Endothelial cell of umbilical vein (primary cell): ENCODE results near the gene KRT38. TPM values are rescaled to one million over a fixed set of nuclear protein-coding genes. Genes with fewer than 3 reads are reported as not detected.

Experiments used
- BruUV-seq: library from RNA; stranded (reverse); fragments of 400-500 nt; replicated peaks from 2 replicates; lab custom pipeline; 2021; lab: Mats Ljungman, UMichigan
- CTCF ChIA-PET: fragments of 300-600, 350-600 bp; sonication (Branson Sonifier 250); formaldehyde crosslinking; loops from one replicate; lab custom pipeline; 2021; ENCODE audit warnings: antibody characterized with exemption, inconsistent platforms; lab: Charles Lee
- POLR2A ChIA-PET: fragments of 300-600, 350-600 bp; sonication (Branson Sonifier 250); formaldehyde crosslinking; loops from one replicate; lab custom pipeline; 2021; ENCODE audit warnings: antibody characterized with exemption, inconsistent platforms; lab: Charles Lee
- DNase-seq: peaks from one replicate; pipeline ENCODE4 v3.0.0-alpha.2; 2011; ENCODE audit warnings: low read depth, low spot score
- FAIRE-seq: peaks from 2 replicates; lab custom pipeline; 2011; peaks lifted over from hg19 to GRCh38; lab: Jason Lieb, UNC
- H2AFZ ChIP-seq: 2 replicates; pipeline ENCODE4 v1.6.0; 2012; ENCODE audit warnings: low read depth, low read length, control low read depth, inconsistent platforms
- H3K27ac ChIP-seq: 2 replicates; pipeline ENCODE4 v1.5.1; 2011; ENCODE audit warnings: low read depth, mild to moderate bottlenecking, control low read depth, low read length, moderate library complexity; ENCODE audit not compliant: insufficient read depth
- H3K27me3 ChIP-seq, 2 experiments: 2 replicates each; pipeline versions ENCODE4 v1.6.0 to v1.6.1; 2011; ENCODE audit warnings: low read length in 2 of 2, mixed read lengths in 1 of 2; ENCODE audit not compliant: control insufficient read depth in 2 of 2, insufficient read depth in 2 of 2
- H3K36me3 ChIP-seq, 2 experiments: 2 replicates in 1 of 2; 3 replicates in 1 of 2; pipeline ENCODE4 v1.5.1; 2011; ENCODE audit warnings: low read length in 2 of 2, mild to moderate bottlenecking in 1 of 2, moderate library complexity in 1 of 2; ENCODE audit not compliant: control insufficient read depth in 2 of 2, insufficient read depth in 2 of 2; ENCODE audit errors: extremely low read depth in 1 of 2
- H3K4me1 ChIP-seq: 3 replicates; pipeline ENCODE4 v1.5.1; 2011; ENCODE audit warnings: mild to moderate bottlenecking, low read length; ENCODE audit not compliant: control insufficient read depth, insufficient read depth; ENCODE audit errors: extremely low read depth
- H3K4me2 ChIP-seq: 2 replicates; pipeline ENCODE4 v1.6.1; 2011; ENCODE audit warnings: low read length, control low read depth, mixed read lengths; ENCODE audit not compliant: insufficient read depth
- H3K4me3 ChIP-seq, 3 experiments: fragments of 200-600 bp in 1 of 3; sonication (generic), shearing (Covaris generic) in 1 of 3; replicated peaks in 1 of 3; 2 replicates each; pipeline ENCODE4 v1.5.1; 2011 to 2016; ENCODE audit warnings: control low read depth in 3 of 3, low read length in 3 of 3, mild to moderate bottlenecking in 2 of 3, inconsistent platforms in 1 of 3, low read depth in 1 of 3, moderate library complexity in 1 of 3; ENCODE audit not compliant: insufficient read depth in 1 of 3
- H3K79me2 ChIP-seq: 2 replicates; pipeline ENCODE4 v1.6.0; 2012; ENCODE audit warnings: low read length, inconsistent platforms; ENCODE audit not compliant: control insufficient read depth, insufficient read depth
- H3K9ac ChIP-seq: replicated peaks from 2 replicates; pipeline ENCODE3; 2011; ENCODE audit warnings: low read length, control low read depth; ENCODE audit not compliant: insufficient read depth; ENCODE audit errors: extremely low read depth
- H3K9me1 ChIP-seq: replicated peaks from 3 replicates; pipeline ENCODE4 v1.6.0; 2011; ENCODE audit warnings: mild to moderate bottlenecking, low read length; ENCODE audit not compliant: control insufficient read depth, insufficient read depth; ENCODE audit errors: extremely low read depth
- H3K9me3 ChIP-seq: replicated peaks from 2 replicates; pipeline ENCODE4 v1.5.1; 2012; ENCODE audit warnings: low read length, inconsistent platforms; ENCODE audit not compliant: control insufficient read depth, insufficient read depth
- H4K20me1 ChIP-seq: replicated peaks from 2 replicates; pipeline ENCODE3; 2011; ENCODE audit warnings: mild to moderate bottlenecking, low read length; ENCODE audit not compliant: control insufficient read depth, insufficient read depth; ENCODE audit errors: extremely low read depth
- CTCF ChIP-seq, 2 donors: IDR thresholded peaks; 1 replicate in 1 of 2; 2 replicates in 1 of 2; pipeline ENCODE4 v1.5.1; 2011; ENCODE audit warnings: low read length in 2 of 2, mild to moderate bottlenecking in 2 of 2, moderate library complexity in 2 of 2, control low read depth in 1 of 2, inconsistent platforms in 1 of 2, low read depth in 1 of 2; ENCODE audit not compliant: insufficient read depth in 1 of 2; ENCODE audit errors: extremely low read depth in 1 of 2
- EZH2 ChIP-seq: IDR thresholded peaks from 2 replicates; pipeline ENCODE4 v1.6.1; 2012; ENCODE audit warnings: borderline replicate concordance, low read depth, mild to moderate bottlenecking, moderate library complexity, low read length, inconsistent platforms; ENCODE audit not compliant: severe bottlenecking
- FOS ChIP-seq: IDR thresholded peaks from 2 replicates; pipeline ENCODE4 v1.6.1; 2011; ENCODE audit warnings: mild to moderate bottlenecking, low read length, moderate library complexity, borderline replicate concordance; ENCODE audit not compliant: insufficient read depth
- GATA2 ChIP-seq: IDR thresholded peaks from 2 replicates; pipeline ENCODE4 v1.7.0; 2011; ENCODE audit warnings: low read depth, mild to moderate bottlenecking, moderate library complexity, mixed read lengths, low read length; ENCODE audit not compliant: insufficient read length, insufficient read depth
- JUN ChIP-seq: IDR thresholded peaks from 2 replicates; pipeline ENCODE4 v1.6.1; 2011; ENCODE audit warnings: borderline replicate concordance, low read depth; ENCODE audit not compliant: insufficient read length, insufficient read depth
- MYC ChIP-seq: IDR thresholded peaks from one replicate; pipeline ENCODE4 v1.6.1; 2011; ENCODE audit warnings: mild to moderate bottlenecking, low read depth, low read length
- POLR2A ChIP-seq: IDR thresholded peaks from 2 replicates; pipeline ENCODE4 v1.6.1; 2012; ENCODE audit warnings: low read depth, mild to moderate bottlenecking, control low read depth, low read length
- POLR2AphosphoS5 ChIP-seq: IDR thresholded peaks from 2 replicates; pipeline ENCODE4 v1.6.1; 2012; ENCODE audit warnings: low read depth, mild to moderate bottlenecking, control low read depth, low read length, moderate library complexity; ENCODE audit not compliant: insufficient read depth
- dilution Hi-C: fragments of 300-500 bp; cut with MboI; formaldehyde crosslinking; loops from one replicate; pipeline ENCODE4 v1.15.0; 2019; ENCODE audit warnings: low sequenced_read_pairs; ENCODE audit not compliant: extremely low pct_ligation_motif_present
- intact Hi-C: fragments of 100-400 bp; cut with micrococcal nuclease; formaldehyde crosslinking; loops from one replicate; pipeline ENCODE4 v1.10.0; 2022
- polyA plus RNA-seq, 4 experiments: library from polyadenylated mRNA; depleted of rRNA in 3 of 4; stranded (reverse) in 3 of 4; unstranded in 1 of 4; fragments of >200 nt; gene quantifications; 2 replicates each; pipeline versions ENCODE4 v1.2.1 to v1.2.3, GENCODE V29; 2011 to 2012; ENCODE audit warnings: missing spikeins in 1 of 4
- total RNA-seq: library from RNA; stranded (reverse); gene quantifications from 2 replicates; pipeline ENCODE4 v1.2.3, GENCODE V29; 2021
- TF ChIP-seq, protein P1 (sequence below): IDR thresholded peaks from 2 replicates; pipeline ENCODE4 v1.6.1; 2011; ENCODE audit not compliant: insufficient read depth, insufficient read length

The KRT38 gene
- total and polyA plus RNA-seq, 2 donors (not counting 3 experiments of a cell fraction or from before 2014, with no cell fraction given) = not detected

- dilution Hi-C loops = no loop called here
- Histone ChIP-seq H3K79me2 (no peaks in the 10 kb centered on the region), H3K4me1 (no peaks in the 10 kb centered on the region), H3K36me3 (no peaks in the 10 kb centered on the region), H3K27me3 (peaks cover 0 to 3% of the 10 kb centered on the region in 2 experiments), H2AFZ (no peak overlapping the region), H3K27ac (no peak overlapping the region), H3K9ac (no peak overlapping the region), H3K4me3 (no peak overlapping the region), H4K20me1 (no peaks in the 10 kb centered on the region), H3K9me1 (no peaks in the 10 kb centered on the region), H3K4me2 (no peak overlapping the region), H3K9me3 (no peaks in the 10 kb centered on the region)
- no TSS peak for BruUV-seq
- FAIRE-seq (no peak), DNase-seq (no peak)
- TF ChIP-seq JUN (no peak), FOS (no peak), GATA2 (no peak), POLR2A (no peak), CTCF (IDR thresholded peaks at IDR 0.05; ENCODE audit: extremely low read depth in 1 of 2, insufficient read depth in 1 of 2, low read depth in 1 of 2, low read length in 2 of 2) (no peak), POLR2AphosphoS5 (no peak), MYC (no peak), EZH2 (no peak)
- TF ChIP-seq, protein P1, sequence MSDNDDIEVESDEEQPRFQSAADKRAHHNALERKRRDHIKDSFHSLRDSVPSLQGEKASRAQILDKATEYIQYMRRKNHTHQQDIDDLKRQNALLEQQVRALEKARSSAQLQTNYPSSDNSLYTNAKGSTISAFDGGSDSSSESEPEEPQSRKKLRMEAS = no peak
- ChIA-PET CTCF (interaction anchor here (0.8 kb wide), 1 partner anchor 120 kb away, joined by 4 read pairs; no protein-coding TSS in a partner anchor), POLR2A (no interaction called here)
- intact Hi-C loops = loop anchor here (10.0 kb wide), 1 partner anchor 46 kb away; no protein-coding TSS in a partner anchor
Measured at GRCh38 chr17:41428591-41429291, 12.0 kb downstream of the KRT38 start.
